Panc1 (cell line): ENCODE data around the gene LONP1. TPM values are rescaled to one million over a fixed set of nuclear protein-coding genes. Genes with fewer than 3 reads are reported as not detected.

Experiments used
- ATAC-seq: fragments of 200-7000 bp; cut with Tn5 transposase; 2 replicates; pipeline ENCODE4 v1.9.1; 2020; ENCODE audit warnings: mild to moderate bottlenecking, moderate library complexity
- BruUV-seq: library from RNA; stranded (reverse); fragments of 400-500 nt; replicated peaks from 2 replicates; lab custom pipeline; 2021; lab: Mats Ljungman, UMichigan
- CTCF ChIA-PET: fragments of 300-600 bp; sonication (Branson Sonifier 250); formaldehyde crosslinking; loops from one replicate; lab custom pipeline; 2022; ENCODE audit warnings: antibody characterized with exemption; lab: Charles Lee
- POLR2A ChIA-PET: fragments of 300-600 bp; sonication (Branson Sonifier 250); formaldehyde crosslinking; loops from one replicate; lab custom pipeline; 2022; ENCODE audit warnings: antibody characterized with exemption; lab: Charles Lee
- DNase-seq: peaks from one replicate; pipeline ENCODE4 v3.0.0-alpha.2; 2010; ENCODE audit warnings: low read depth, low spot score
- H3K27ac ChIP-seq: 2 replicates; pipeline ENCODE4 v1.5.1; 2011; ENCODE audit warnings: mild to moderate bottlenecking, low read length, inconsistent platforms
- H3K27me3 ChIP-seq: fragments of 200-500 bp; sonication (Bioruptor generic); 2 replicates; pipeline ENCODE4 v1.6.0; 2014; ENCODE audit warnings: low read length, inconsistent platforms; ENCODE audit not compliant: control insufficient read depth, insufficient read depth
- H3K36me3 ChIP-seq: fragments of 200-500 bp; sonication (Bioruptor generic); 2 replicates; pipeline ENCODE4 v1.5.1; 2014; ENCODE audit warnings: inconsistent platforms, mild to moderate bottlenecking, low read length, moderate library complexity; ENCODE audit not compliant: control insufficient read depth, insufficient read depth
- H3K4me1 ChIP-seq: 2 replicates; pipeline ENCODE4 v1.5.1; 2011; ENCODE audit warnings: inconsistent platforms, mild to moderate bottlenecking, low read length, moderate library complexity; ENCODE audit not compliant: control insufficient read depth, insufficient read depth
- H3K4me3 ChIP-seq, 2 experiments: 2 replicates each; pipeline ENCODE4 v1.5.1; 2011 to 2012; ENCODE audit warnings: low read depth in 2 of 2, low read length in 2 of 2, mild to moderate bottlenecking in 2 of 2, inconsistent platforms in 1 of 2, moderate library complexity in 1 of 2
- H3K9me3 ChIP-seq: fragments of 200-500 bp; sonication (Bioruptor generic); 2 replicates; pipeline ENCODE4 v1.5.1; 2014; ENCODE audit warnings: low read depth, mild to moderate bottlenecking, inconsistent platforms, low read length, moderate library complexity; ENCODE audit not compliant: control insufficient read depth, insufficient read depth
- POLR2AphosphoS5 ChIP-seq: IDR thresholded peaks from 2 replicates; pipeline ENCODE4 v1.6.1; 2012; ENCODE audit warnings: mild to moderate bottlenecking, low read depth, low read length, moderate library complexity
- REST ChIP-seq, 2 experiments: IDR thresholded peaks; 2 replicates each; pipeline ENCODE4 v1.6.1; 2011 to 2012; ENCODE audit warnings: low read depth in 2 of 2, control low read depth in 1 of 2, low read length in 1 of 2, mild to moderate bottlenecking in 1 of 2, moderate library complexity in 1 of 2; ENCODE audit not compliant: insufficient read depth in 1 of 2
- SIN3A ChIP-seq: IDR thresholded peaks from 2 replicates; pipeline ENCODE4 v1.6.1; 2012; ENCODE audit warnings: low read depth, mild to moderate bottlenecking, low read length, moderate library complexity, borderline replicate concordance; ENCODE audit not compliant: insufficient read depth
- TCF7L2 ChIP-seq: IDR thresholded peaks from 2 replicates; pipeline ENCODE4 v1.6.1; 2011; ENCODE audit warnings: mild to moderate bottlenecking, low read depth, low read length, inconsistent platforms
- in situ Hi-C: cut with HindIII; loops from 2 replicates; pipeline ENCODE4 v1.10.0; 2016; ENCODE audit warnings: low sequenced_read_pairs, low pct_unique_long_range_greater_than_20kb
- intact Hi-C: fragments of 100-400 bp; cut with micrococcal nuclease; formaldehyde crosslinking; loops from one replicate; pipeline ENCODE4 v1.10.0; 2022; ENCODE audit not compliant: unreplicated experiment
- total RNA-seq: library from RNA; stranded (reverse); gene quantifications from one replicate; pipeline ENCODE4 v1.2.1, GENCODE V29; 2021; ENCODE audit not compliant: unreplicated experiment
- TF ChIP-seq, protein P1 (sequence below): fragments of 450-650 bp; IDR thresholded peaks from 2 replicates; pipeline ENCODE4 v1.5.1; 2017; ENCODE audit warnings: mild to moderate bottlenecking

The LONP1 gene
- total RNA-seq, 1 experiment from 2014 or later = 93.0 TPM

DNA sequence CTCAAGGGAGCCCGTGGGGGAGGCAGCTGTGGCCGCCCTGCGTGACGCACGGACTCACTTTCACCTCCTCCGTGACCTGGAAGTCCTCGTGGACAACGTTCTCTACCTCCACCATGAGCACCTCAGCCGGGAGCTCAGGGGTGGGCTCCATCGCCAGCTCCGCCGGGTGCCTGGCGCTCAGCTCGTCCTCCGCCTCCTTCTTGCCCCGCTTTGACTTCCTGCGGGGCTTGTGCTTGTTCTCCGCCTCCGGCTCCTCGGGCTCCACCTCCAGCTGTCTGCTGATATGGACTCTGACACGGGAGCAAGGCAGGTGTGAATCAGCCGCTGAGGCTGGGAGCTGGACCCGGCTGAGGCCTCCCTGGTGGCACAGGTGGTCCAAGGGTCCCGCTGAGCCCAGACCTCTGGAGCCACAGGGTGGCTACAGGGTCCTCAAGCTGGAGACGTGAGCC, 8.2 kb downstream of the LONP1 start:
- no peaks in the 10 kb centered on the region for H3K9me3 ChIP-seq
- ATAC-seq (no peak), DNase-seq (no peak)
- peaks cover 2% of the 10 kb centered on the region; the same call in 1 of the 2 replicates for H3K36me3 ChIP-seq
- intact Hi-C loops = no loop called here
- no TSS peak for BruUV-seq
- no peak overlapping the region for H3K27ac ChIP-seq
- CTCF ChIA-PET = no interaction called here
- H3K4me3 ChIP-seq = no peak overlapping the region
- no peak for TF ChIP-seq SIN3A
- no peak for TF ChIP-seq POLR2AphosphoS5
- no peak for TF ChIP-seq TCF7L2
- TF ChIP-seq REST (IDR thresholded peaks at IDR 0.05; ENCODE audit: insufficient read depth in 1 of 2, low read depth in 2 of 2, low read length in 1 of 2) = no peak
- TF ChIP-seq, protein P1, sequence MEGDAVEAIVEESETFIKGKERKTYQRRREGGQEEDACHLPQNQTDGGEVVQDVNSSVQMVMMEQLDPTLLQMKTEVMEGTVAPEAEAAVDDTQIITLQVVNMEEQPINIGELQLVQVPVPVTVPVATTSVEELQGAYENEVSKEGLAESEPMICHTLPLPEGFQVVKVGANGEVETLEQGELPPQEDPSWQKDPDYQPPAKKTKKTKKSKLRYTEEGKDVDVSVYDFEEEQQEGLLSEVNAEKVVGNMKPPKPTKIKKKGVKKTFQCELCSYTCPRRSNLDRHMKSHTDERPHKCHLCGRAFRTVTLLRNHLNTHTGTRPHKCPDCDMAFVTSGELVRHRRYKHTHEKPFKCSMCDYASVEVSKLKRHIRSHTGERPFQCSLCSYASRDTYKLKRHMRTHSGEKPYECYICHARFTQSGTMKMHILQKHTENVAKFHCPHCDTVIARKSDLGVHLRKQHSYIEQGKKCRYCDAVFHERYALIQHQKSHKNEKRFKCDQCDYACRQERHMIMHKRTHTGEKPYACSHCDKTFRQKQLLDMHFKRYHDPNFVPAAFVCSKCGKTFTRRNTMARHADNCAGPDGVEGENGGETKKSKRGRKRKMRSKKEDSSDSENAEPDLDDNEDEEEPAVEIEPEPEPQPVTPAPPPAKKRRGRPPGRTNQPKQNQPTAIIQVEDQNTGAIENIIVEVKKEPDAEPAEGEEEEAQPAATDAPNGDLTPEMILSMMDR = no peak
- no peaks in the 10 kb centered on the region for H3K27me3 ChIP-seq
- POLR2A ChIA-PET = no interaction called here
- no peaks in the 10 kb centered on the region for H3K4me1 ChIP-seq
- in situ Hi-C loops = no loop called here

- ATAC-seq = no peak
- POLR2A ChIA-PET = no interaction called here
- CTCF ChIA-PET = no interaction called here
These were observed 8.9 kb downstream of the LONP1 start for GRCh38 chr19:5711025-5711424.

More at GRCh38 chr19:5711025-5711424, 8.9 kb downstream of the LONP1 start:
- Histone ChIP-seq H3K4me3 (no peak overlapping the region), H3K27me3 (no peaks in the 10 kb centered on the region), H3K27ac (no peak overlapping the region), H3K9me3 (no peaks in the 10 kb centered on the region), H3K36me3 (peaks cover 2% of the 10 kb centered on the region; the same call in 1 of the 2 replicates), H3K4me1 (no peaks in the 10 kb centered on the region)
- BruUV-seq = no TSS peak
- in situ Hi-C loops (no loop called here), intact Hi-C loops (no loop called here)
- no peak for DNase-seq
- TF ChIP-seq SIN3A (no peak), TCF7L2 (no peak), REST (IDR thresholded peaks at IDR 0.05; ENCODE audit: insufficient read depth in 1 of 2, low read depth in 2 of 2, low read length in 1 of 2) (no peak), POLR2AphosphoS5 (no peak)
- TF ChIP-seq, protein P1 = no peak
